H1 (cell line): Measurements from ENCODE around the gene MBTPS1. TPM values are rescaled to one million over a fixed set of nuclear protein-coding genes. Genes with fewer than 3 reads are reported as not detected.

Experiments used
- EP300 ChIP-seq, 2 experiments: IDR thresholded peaks; 1 replicate in 1 of 2; 2 replicates in 1 of 2; pipeline ENCODE4 v1.6.1; 2011 to 2012; ENCODE audit warnings: low read depth in 2 of 2, low read length in 2 of 2, mild to moderate bottlenecking in 2 of 2, borderline replicate concordance in 1 of 2, inconsistent platforms in 1 of 2, moderate library complexity in 1 of 2
- GTF2F1 ChIP-seq: IDR thresholded peaks from 2 replicates; pipeline ENCODE4 v1.6.1; 2012; ENCODE audit warnings: low read depth, low read length, improper control_type of control experiment, borderline replicate concordance
- SIN3A ChIP-seq, 2 experiments: IDR thresholded peaks in 1 of 2; conservative IDR thresholded peaks in 1 of 2; 2 replicates each; pipeline ENCODE4 v1.6.1; 2011 to 2012; ENCODE audit warnings: low read length in 2 of 2, improper control_type of control experiment in 1 of 2, low read depth in 1 of 2, mild to moderate bottlenecking in 1 of 2
- SIRT6 ChIP-seq: IDR thresholded peaks from one replicate; pipeline ENCODE4 v1.7.1; 2012; ENCODE audit warnings: low read length, inconsistent platforms
- SP1 ChIP-seq: IDR thresholded peaks from 2 replicates; pipeline ENCODE4 v1.6.1; 2011; ENCODE audit warnings: low read depth, low read length
- SP2 ChIP-seq: IDR thresholded peaks from 2 replicates; pipeline ENCODE4 v1.6.1; 2012; ENCODE audit warnings: mild to moderate bottlenecking, low read length, inconsistent platforms
- polyA plus RNA-seq, 7 experiments: library from polyadenylated mRNA; depleted of rRNA in 3 of 7; stranded (reverse) in 5 of 7; unstranded in 2 of 7; fragments of >200 nt in 5 of 7; fragments of 200-250 nt in 2 of 7; gene quantifications; 1 replicate in 5 of 7; 2 replicates in 1 of 7; 4 replicates in 1 of 7; pipeline versions ENCODE4 v1.2.1 to v1.2.3, GENCODE V29; 2011 to 2013; ENCODE audit warnings: missing spikeins in 2 of 7, mixed read lengths in 2 of 7
- total RNA-seq: library from RNA; stranded (reverse); fragmentation: NEBNext Ultra II Directional; extraction: Animal tissue kit (Norgen Biotek cat#: 25700); gene quantifications from 2 replicates; pipeline ENCODE4 v1.2.1, GENCODE V29; 2021
- TF ChIP-seq, protein P1 (sequence below): IDR thresholded peaks from 2 replicates; pipeline ENCODE4 v1.6.1; 2012; ENCODE audit warnings: inconsistent platforms

Gene MBTPS1
- total and polyA plus RNA-seq, 2 of the 8 experiments (the other 6 are each of a cell fraction or from before 2014, with no cell fraction given) = 30.6 to 53.3 TPM

DNA sequence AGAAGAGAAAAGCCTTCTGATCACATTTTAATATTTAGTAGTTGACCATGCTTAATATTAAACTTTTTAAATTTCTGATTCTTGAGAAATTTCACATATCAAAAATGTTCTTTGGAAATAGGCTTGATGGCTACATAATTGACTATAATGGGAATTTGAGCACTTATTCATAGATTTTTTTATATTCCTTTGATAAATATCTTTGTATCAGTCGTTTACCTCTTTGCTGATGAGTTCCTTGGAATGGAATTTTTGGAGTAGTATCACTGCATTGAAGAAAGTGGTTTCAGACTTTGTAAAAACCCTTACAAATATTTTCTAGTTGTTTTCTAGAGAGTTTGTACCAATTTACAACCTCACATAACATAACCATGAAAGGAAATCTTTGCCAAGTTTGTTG is 43.1 kb upstream of the MBTPS1 start (continued):
- TF ChIP-seq GTF2F1 (no peak), SIN3A (conservative IDR thresholded peaks at IDR 0.05 in 1 of 2, IDR thresholded peaks at IDR 0.05 in 1 of 2; ENCODE audit: low read depth in 1 of 2, low read length in 2 of 2) (no peak), SP2 (no peak), SIRT6 (no peak), EP300 (IDR thresholded peaks at IDR 0.05; ENCODE audit: borderline replicate concordance in 1 of 2, low read depth in 2 of 2, low read length in 2 of 2) (no peak), SP1 (no peak)
- TF ChIP-seq, protein P1, sequence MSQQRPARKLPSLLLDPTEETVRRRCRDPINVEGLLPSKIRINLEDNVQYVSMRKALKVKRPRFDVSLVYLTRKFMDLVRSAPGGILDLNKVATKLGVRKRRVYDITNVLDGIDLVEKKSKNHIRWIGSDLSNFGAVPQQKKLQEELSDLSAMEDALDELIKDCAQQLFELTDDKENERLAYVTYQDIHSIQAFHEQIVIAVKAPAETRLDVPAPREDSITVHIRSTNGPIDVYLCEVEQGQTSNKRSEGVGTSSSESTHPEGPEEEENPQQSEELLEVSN = no peak
